ENCODE data around the gene HSD11B2.

HSD11B2 gene

GRCh38 chr16:67396159-67397035 is 34.5 kb upstream of the HSD11B2 start:
- Histone ChIP-seq H3K4me3 (ENCODE audit: low read depth, low read length, poor library complexity, severe bottlenecking) (no peak overlapping the region), H3K9me3 (ENCODE audit: low read length) (no peaks in the 10 kb centered on the region), H3K36me3 (ENCODE audit: insufficient read depth, low read length) (no peaks in the 10 kb centered on the region), H4K20me1 (ENCODE audit: insufficient read depth, low read length) (no peaks in the 10 kb centered on the region), H3F3A (ENCODE audit: insufficient read depth, low read length) (no peaks in the 10 kb centered on the region), H3K27me3 (ENCODE audit: insufficient read depth, low read length) (no peaks in the 10 kb centered on the region), H3K9ac (ENCODE audit: low read length) (no peak overlapping the region), H2AFZ (ENCODE audit: low read length) (no peak overlapping the region), H3K4me1 (ENCODE audit: insufficient read depth, low read length, severe bottlenecking) (no peaks in the 10 kb centered on the region), H3K27ac (ENCODE audit: low read depth, low read length, poor library complexity, severe bottlenecking) (no peak overlapping the region), H3K4me2 (ENCODE audit: low read length) (no peak overlapping the region), H3K9me2 (ENCODE audit: low read depth, low read length) (no peaks in the 10 kb centered on the region), H3K79me2 (ENCODE audit: insufficient read depth, low read length) (no peaks in the 10 kb centered on the region)
- TF ChIP-seq EZH2 (IDR thresholded peaks at IDR 0.05; ENCODE audit: borderline replicate concordance, low read length) (no peak), CTCF (IDR thresholded peaks at IDR 0.05; ENCODE audit: low read length) (no peak)

GRCh38 chr16:67397036-67397801 is 33.7 kb upstream of the HSD11B2 start:
- no peaks in the 10 kb centered on the region for H3K79me2 ChIP-seq (ENCODE audit: insufficient read depth, low read length)
- no peak overlapping the region for H3K4me2 ChIP-seq (ENCODE audit: low read length)
- TF ChIP-seq EZH2 (IDR thresholded peaks at IDR 0.05; ENCODE audit: borderline replicate concordance, low read length) (no peak), CTCF (IDR thresholded peaks at IDR 0.05; ENCODE audit: low read length) (no peak)
- H3K9me3 ChIP-seq (ENCODE audit: low read length) = no peaks in the 10 kb centered on the region
- no peak overlapping the region for H3K9ac ChIP-seq (ENCODE audit: low read length)
- no peaks in the 10 kb centered on the region for H3K4me1 ChIP-seq (ENCODE audit: insufficient read depth, low read length, severe bottlenecking)
- H3K27me3 ChIP-seq (ENCODE audit: insufficient read depth, low read length) = no peaks in the 10 kb centered on the region
- H3K9me2 ChIP-seq (ENCODE audit: low read depth, low read length) = no peaks in the 10 kb centered on the region
- H3F3A ChIP-seq (ENCODE audit: insufficient read depth, low read length) = no peaks in the 10 kb centered on the region
- no peak overlapping the region for H2AFZ ChIP-seq (ENCODE audit: low read length)
- H3K27ac ChIP-seq (ENCODE audit: low read depth, low read length, poor library complexity, severe bottlenecking) = no peak overlapping the region
- H3K36me3 ChIP-seq (ENCODE audit: insufficient read depth, low read length) = no peaks in the 10 kb centered on the region
- no peaks in the 10 kb centered on the region for H4K20me1 ChIP-seq (ENCODE audit: insufficient read depth, low read length)
- H3K4me3 ChIP-seq (ENCODE audit: low read depth, low read length, poor library complexity, severe bottlenecking) = no peak overlapping the region

- no peaks in the 10 kb centered on the region for H3K9me3 ChIP-seq (ENCODE audit: low read length)
- no peak overlapping the region for H3K27ac ChIP-seq (ENCODE audit: low read depth, low read length, poor library complexity, severe bottlenecking)
- no peaks in the 10 kb centered on the region for H3K36me3 ChIP-seq (ENCODE audit: insufficient read depth, low read length)
- no peak overlapping the region for H3K9ac ChIP-seq (ENCODE audit: low read length)
- H3F3A ChIP-seq (ENCODE audit: insufficient read depth, low read length) = no peaks in the 10 kb centered on the region
- H3K4me3 ChIP-seq (ENCODE audit: low read depth, low read length, poor library complexity, severe bottlenecking) = no peak overlapping the region
- no peaks in the 10 kb centered on the region for H3K9me2 ChIP-seq (ENCODE audit: low read depth, low read length)
- H2AFZ ChIP-seq (ENCODE audit: low read length) = no peak overlapping the region
- H3K4me2 ChIP-seq (ENCODE audit: low read length) = no peak overlapping the region
- H4K20me1 ChIP-seq (ENCODE audit: insufficient read depth, low read length) = no peaks in the 10 kb centered on the region
- no peaks in the 10 kb centered on the region for H3K4me1 ChIP-seq (ENCODE audit: insufficient read depth, low read length, severe bottlenecking)
- no peaks in the 10 kb centered on the region for H3K27me3 ChIP-seq (ENCODE audit: insufficient read depth, low read length)
- TF ChIP-seq EZH2 (IDR thresholded peaks at IDR 0.05; ENCODE audit: borderline replicate concordance, low read length) (no peak), CTCF (IDR thresholded peaks at IDR 0.05; ENCODE audit: low read length) (peak; percentile 31; the same call in 1 of the 2 replicates)
- H3K79me2 ChIP-seq (ENCODE audit: insufficient read depth, low read length) = no peaks in the 10 kb centered on the region
Measured at GRCh38 chr16:67397812-67398545, 32.9 kb upstream of the HSD11B2 start.
